Stimulated activated CD4-positive, alpha-beta T cell treated with anti-CD3 and anti-CD28 coated beads, Interleukin-2, amount 100 ng/mL, for 24 hours (primary cell): Measurements from ENCODE around the gene NAT10.
A peak's percentile ranks its signal among the peaks of the same experiment; 100 is the strongest.
"Not testable (repeated sequence)": the region's sequence is repeated elsewhere in the genome, so short reads cannot be mapped to it uniquely, and the experiment has no call there.

Experiments
- DNase-seq, 2 donors: peaks; one replicate each; pipeline ENCODE4 v3.0.0-alpha.2; 2020

NAT10 gene

GRCh38 chr11:34105079-34105956 is at the start of gene NAT10:
NAT10 (plus strand) TSS chr11:34105629; CDS start chr11:34108226, 2,597 bp downstream.
- peak; percentile 95 to 97 for DNase-seq

DNA sequence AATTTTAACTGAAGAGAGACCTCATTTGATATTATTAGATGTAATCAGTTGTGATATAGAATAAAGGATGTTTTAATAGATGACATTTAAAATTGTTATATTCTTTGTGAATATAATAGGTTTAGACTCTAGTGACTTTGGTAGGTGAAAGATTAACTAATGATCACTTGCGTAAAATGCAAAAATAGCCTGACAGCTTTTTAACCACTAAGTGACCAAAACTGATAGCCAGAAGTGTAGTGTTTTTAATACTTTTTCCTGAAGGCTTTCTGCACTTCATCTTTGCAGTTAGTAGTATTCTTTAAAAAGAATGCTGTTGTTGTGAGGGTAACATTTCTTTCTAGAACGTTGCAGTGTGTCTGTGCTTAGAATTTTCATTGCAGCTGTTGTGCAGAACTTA is 48.8 kb upstream of the NAT10 start:
- no peak for DNase-seq

- DNase-seq, result no peak
Observed at GRCh38 chr11:34063061-34063795, 42.2 kb upstream of the NAT10 start.

- DNase-seq, result no peak
Observed at GRCh38 chr11:34064291-34064690, 41.1 kb upstream of the NAT10 start.

- DNase-seq, result peak in 1 of 2 donors; percentile 10
Observed at GRCh38 chr11:34065505-34066203, 39.8 kb upstream of the NAT10 start.

GRCh38 chr11:34066766-34067165 is 38.7 kb upstream of the NAT10 start:
- not testable (repeated sequence) for DNase-seq

DNA sequence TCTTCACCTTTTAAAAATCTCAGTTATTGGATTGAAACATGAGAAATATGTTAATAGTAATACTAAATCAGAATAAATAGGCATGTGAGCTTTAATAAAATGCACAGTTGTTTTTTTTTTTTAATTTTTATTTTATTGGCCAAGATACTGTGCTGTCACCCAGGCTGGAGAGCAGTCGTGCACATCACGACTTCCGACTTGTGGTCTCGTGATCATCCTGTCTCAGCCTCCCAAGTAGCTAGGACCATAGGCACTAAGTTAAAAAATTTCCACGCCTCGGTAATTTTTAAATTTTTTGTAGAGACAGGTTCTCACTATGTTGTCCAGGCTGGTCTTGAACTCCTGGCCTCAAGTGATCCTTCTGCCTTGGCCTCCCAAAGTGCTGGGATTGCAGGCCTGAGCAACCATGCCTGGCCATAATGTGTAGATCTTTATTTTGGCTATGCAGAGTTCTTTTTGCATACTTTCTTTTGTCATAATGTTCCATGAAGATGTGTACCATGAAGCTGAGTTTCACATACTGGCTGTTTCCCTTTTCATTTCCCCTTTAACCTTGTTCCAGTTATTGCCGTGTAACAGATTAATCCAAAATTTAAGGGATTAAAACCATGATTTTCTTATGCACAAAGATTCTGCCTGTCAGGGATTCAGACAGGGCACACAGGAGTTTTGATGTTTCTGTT is 37.9 kb upstream of the NAT10 start:
- DNase-seq, result no peak

- no peak for DNase-seq
Observed at GRCh38 chr11:34068111-34068510, 37.3 kb upstream of the NAT10 start.

DNA sequence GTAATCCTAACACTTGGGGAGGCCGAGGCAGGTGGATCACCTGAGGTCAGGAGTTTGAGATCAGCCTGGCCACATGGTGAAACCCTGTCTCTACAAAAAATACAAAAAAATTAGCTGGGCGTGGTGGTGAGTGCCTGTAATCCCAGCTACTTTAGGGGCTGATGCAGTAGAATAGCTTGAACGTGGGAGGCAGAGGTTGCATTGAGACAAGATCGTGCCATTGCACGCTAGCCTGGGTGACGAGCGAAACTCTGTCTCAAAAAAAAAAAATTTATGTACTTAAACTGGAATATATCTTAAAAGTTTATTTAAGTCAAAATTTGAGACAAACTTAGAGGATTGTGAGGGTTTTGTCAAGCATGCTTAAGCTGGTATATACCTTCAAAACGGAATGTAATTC is 34.1 kb upstream of the NAT10 start:
- not testable (repeated sequence) for DNase-seq

- no peak for DNase-seq
Observed at GRCh38 chr11:34072041-34072440, 33.4 kb upstream of the NAT10 start.

- DNase-seq, result no peak
Observed at GRCh38 chr11:34072832-34073231, 32.6 kb upstream of the NAT10 start.

GRCh38 chr11:34074391-34074790 is 31.0 kb upstream of the NAT10 start:
- no peak for DNase-seq

GRCh38 chr11:34075178-34075820 is 30.1 kb upstream of the NAT10 start:
- DNase-seq, result no peak

DNA sequence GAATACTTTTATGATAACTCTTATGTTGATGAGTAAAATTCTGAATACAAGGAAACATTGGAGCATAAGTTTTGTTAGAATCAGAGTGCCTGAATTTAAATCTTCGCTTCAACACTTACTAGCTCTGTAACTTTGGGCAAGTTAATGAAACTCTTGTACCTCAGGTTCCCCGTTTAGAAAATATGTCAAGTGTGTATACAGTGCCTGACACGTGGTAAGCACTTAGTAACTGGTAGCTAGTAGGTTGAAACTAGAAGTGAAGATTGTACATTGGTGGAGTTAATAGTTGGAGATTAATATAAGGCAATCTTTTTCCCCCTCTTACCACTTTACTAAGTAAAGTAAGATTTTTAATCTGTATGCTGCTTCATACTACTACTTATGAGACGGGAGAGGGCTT is 24.8 kb upstream of the NAT10 start:
- DNase-seq, result no peak

GRCh38 chr11:34084637-34085036 is 20.8 kb upstream of the NAT10 start:
- no peak for DNase-seq

- no peak for DNase-seq
Observed at GRCh38 chr11:34086554-34087283, 18.7 kb upstream of the NAT10 start.

GRCh38 chr11:34091825-34092224 is 13.6 kb upstream of the NAT10 start:
- DNase-seq, result no peak

DNA sequence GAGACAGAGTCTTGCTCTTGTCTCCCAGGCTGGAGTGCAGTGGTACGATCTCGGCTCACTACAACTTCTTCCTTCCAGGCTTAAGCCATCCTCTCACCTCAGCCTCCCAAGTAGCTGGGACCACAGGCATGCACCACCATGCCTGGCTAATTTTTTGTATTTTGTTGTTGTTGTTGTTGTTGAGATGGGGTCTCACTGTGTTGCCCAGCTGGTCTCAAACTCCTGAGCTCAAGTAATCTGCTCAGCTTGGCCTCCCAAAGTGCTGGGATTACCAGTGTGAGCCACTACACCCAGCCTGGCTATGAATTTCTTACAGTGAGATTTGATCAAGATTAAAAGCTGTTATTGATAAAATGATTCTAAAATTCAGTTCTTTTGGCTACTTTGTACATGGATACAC is 10.5 kb upstream of the NAT10 start:
- DNase-seq, result not testable (repeated sequence)

GRCh38 chr11:34098813-34099212 is 6.6 kb upstream of the NAT10 start:
- DNase-seq, result no peak

DNA sequence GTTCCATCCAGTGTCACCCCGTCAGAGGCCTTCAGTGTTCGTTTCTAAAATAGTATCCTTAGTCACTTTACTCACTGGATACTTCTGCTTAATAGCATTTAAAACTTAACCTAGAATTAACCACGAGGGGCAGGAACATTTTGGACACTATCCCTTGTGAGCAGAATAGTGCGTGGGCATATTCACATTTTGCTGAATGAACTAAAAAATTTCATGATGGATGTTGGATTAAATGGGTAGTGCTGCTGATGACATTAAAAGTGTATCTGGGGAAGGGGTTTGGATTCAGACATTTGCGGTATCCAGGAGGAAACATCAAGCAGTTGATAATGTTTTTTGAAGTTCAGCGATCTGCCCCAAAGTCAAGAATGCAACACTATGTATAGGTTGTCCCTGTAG is 750 bp upstream of the NAT10 start:
- no peak for DNase-seq

- no peak for DNase-seq
Observed at GRCh38 chr11:34105957-34106504, 602 bp downstream of the NAT10 start.
